DND-41 (cell line): ENCODE data around the gene ZNF582.

Source experiments
- CTCF ChIP-seq: IDR thresholded peaks from 2 replicates; pipeline ENCODE4 v1.5.1; 2012; ENCODE audit warnings: borderline replicate concordance, low read length, moderate library complexity, mild to moderate bottlenecking; ENCODE audit not compliant: poor library complexity, severe bottlenecking; ENCODE audit errors: extremely low read depth
- EZH2 ChIP-seq: IDR thresholded peaks from 3 replicates; pipeline ENCODE4 v1.6.1; 2012; ENCODE audit warnings: borderline replicate concordance, low read depth, mild to moderate bottlenecking, moderate library complexity, low read length, inconsistent platforms; ENCODE audit not compliant: severe bottlenecking

DNA sequence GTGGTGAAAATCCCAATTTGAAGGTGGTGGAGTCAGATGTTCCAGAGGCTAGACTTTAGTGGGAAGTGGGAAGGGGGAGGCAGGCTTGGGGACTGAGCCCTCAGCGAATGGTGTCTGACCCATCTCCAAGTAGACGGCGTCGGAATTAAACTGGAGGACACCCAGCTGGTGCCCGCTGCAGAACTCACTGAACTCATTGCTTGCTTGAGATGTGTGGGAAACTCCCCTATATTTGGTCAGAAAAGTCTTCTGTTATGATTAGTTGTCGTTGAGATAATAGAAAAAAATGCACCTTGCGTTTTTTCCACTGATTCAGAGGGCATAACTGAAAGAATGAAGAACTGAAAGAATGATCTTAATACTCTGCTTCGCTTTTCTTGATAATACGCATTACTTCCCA, 9.9 kb upstream of the ZNF582 start:
- TF ChIP-seq CTCF (no peak), EZH2 (no peak)
